ENCODE results near the gene HDDC2.
"Not testable (repeated sequence)": the region's sequence is repeated elsewhere in the genome, so short reads cannot be mapped to it uniquely, and the experiment has no call there.

DNA sequence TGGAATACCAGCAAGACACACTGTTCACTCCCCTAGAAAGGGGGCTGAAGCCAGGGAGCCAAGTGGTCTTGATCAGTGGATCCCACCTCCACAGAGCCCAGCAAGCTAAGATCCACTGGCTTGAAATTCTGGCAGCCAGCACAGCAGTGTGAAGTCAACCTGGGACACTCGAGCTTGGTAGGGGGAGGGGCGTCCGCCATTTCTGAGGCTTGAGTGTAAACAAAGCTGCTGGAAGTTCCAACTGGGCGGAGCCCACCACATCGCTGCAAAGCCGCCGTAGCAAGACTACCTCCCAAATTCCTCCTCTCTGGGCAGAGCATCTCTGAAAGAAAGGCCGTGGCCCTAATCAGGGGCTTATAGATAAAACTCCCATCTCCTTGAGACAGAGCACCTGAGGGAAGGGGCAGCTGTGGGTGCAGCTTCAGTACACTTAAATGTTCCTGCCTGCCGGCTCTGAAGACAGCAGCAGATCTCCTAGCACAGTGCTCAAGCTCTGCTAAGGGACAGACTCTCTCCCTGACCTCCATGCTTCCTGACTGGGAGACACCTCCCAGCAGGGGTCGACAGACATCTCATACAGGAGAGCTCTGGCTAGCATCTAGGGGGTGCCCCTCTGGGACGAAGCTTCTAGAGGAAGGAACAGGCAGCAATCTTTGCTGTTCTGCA is 21.3 kb downstream of the HDDC2 start:
- TF ChIP-seq POLR2A (IDR thresholded peaks at IDR 0.05), result not testable (repeated sequence)
- TF ChIP-seq, protein P1, sequence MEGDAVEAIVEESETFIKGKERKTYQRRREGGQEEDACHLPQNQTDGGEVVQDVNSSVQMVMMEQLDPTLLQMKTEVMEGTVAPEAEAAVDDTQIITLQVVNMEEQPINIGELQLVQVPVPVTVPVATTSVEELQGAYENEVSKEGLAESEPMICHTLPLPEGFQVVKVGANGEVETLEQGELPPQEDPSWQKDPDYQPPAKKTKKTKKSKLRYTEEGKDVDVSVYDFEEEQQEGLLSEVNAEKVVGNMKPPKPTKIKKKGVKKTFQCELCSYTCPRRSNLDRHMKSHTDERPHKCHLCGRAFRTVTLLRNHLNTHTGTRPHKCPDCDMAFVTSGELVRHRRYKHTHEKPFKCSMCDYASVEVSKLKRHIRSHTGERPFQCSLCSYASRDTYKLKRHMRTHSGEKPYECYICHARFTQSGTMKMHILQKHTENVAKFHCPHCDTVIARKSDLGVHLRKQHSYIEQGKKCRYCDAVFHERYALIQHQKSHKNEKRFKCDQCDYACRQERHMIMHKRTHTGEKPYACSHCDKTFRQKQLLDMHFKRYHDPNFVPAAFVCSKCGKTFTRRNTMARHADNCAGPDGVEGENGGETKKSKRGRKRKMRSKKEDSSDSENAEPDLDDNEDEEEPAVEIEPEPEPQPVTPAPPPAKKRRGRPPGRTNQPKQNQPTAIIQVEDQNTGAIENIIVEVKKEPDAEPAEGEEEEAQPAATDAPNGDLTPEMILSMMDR (IDR thresholded peaks at IDR 0.05), result not testable (repeated sequence)

All from adrenal gland (tissue), 5 donors.